Stimulated activated naive B cell treated with anti-CD40 and anti-IgM and Interleukin-4, amounts not matched to agents 10 μg/mL and 1 μg/mL and 100 μg/mL, for 72 hours (primary cell): Measurements from ENCODE around the gene MMD.
"Not testable (repeated sequence)": the region's sequence is repeated elsewhere in the genome, so short reads cannot be mapped to it uniquely, and the experiment has no call there.

Experiments
- ATAC-seq, 2 donors: fragments of 150-1000 bp; cut with Tn5 transposase; replicated peaks; 2 replicates each; pipeline ENCODE4 v1.10.0; 2021; ENCODE audit warnings: moderate library complexity in 1 of 2
- DNase-seq: peaks from one replicate; pipeline ENCODE4 v3.0.0; 2021
- H3K27ac Mint-ChIP-seq: one replicate; pipeline ENCODE4 v1.8.0; 2022; ENCODE audit warnings: mild to moderate bottlenecking, mixed read lengths
- H3K27me3 Mint-ChIP-seq, 2 donors: one replicate each; pipeline ENCODE4 v1.8.0; 2022; ENCODE audit warnings: mixed read lengths in 2 of 2
- H3K36me3 Mint-ChIP-seq, 2 donors: one replicate each; pipeline ENCODE4 v1.8.0; 2022; ENCODE audit warnings: mixed read lengths in 2 of 2, mild to moderate bottlenecking in 1 of 2
- H3K4me1 Mint-ChIP-seq, 2 donors: one replicate each; pipeline ENCODE4 v1.8.0; 2022; ENCODE audit warnings: mixed read lengths in 2 of 2, mild to moderate bottlenecking in 1 of 2
- H3K4me3 Mint-ChIP-seq, 2 donors: one replicate each; pipeline ENCODE4 v1.8.0; 2022; ENCODE audit warnings: mild to moderate bottlenecking in 2 of 2, mixed read lengths in 2 of 2, moderate library complexity in 1 of 2
- H3K9me3 Mint-ChIP-seq, 2 donors: one replicate each; pipeline ENCODE4 v1.8.0; 2022; ENCODE audit warnings: mixed read lengths in 2 of 2, mild to moderate bottlenecking in 1 of 2

MMD gene

DNA sequence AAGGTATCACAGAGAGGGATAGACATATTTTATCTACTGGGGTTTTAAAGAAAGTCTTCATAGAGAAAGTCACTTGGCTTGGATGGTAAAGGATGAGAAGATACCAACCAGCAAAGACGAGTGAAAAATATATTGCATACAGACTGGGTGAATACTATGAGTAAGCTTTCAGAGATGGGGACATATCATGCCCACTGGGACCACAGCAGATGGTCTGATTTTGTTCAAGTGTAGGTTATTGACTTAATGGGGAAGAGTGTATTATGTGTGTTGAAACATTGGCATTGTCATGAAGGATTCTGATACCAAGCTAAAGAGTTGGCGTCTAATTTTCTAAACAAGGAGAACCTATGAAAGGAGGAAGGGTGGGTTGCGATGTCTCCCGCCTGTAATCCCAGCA is 13.8 kb upstream of the MMD start:
- DNase-seq: no peak
- no peak for ATAC-seq
- no peaks in the 10 kb centered on the region for H3K36me3 Mint-ChIP-seq
- peak overlapping the region; percentile 47 for H3K27ac Mint-ChIP-seq
- H3K27me3 Mint-ChIP-seq: peaks cover 0 to 6% of the 10 kb centered on the region in 2 donors
- H3K4me1 Mint-ChIP-seq: peaks cover 46 to 68% of the 10 kb centered on the region in 2 donors
- H3K4me3 Mint-ChIP-seq: peak overlapping the region in 1 of 2 donors; percentile 8
- H3K9me3 Mint-ChIP-seq: no peaks in the 10 kb centered on the region

DNA sequence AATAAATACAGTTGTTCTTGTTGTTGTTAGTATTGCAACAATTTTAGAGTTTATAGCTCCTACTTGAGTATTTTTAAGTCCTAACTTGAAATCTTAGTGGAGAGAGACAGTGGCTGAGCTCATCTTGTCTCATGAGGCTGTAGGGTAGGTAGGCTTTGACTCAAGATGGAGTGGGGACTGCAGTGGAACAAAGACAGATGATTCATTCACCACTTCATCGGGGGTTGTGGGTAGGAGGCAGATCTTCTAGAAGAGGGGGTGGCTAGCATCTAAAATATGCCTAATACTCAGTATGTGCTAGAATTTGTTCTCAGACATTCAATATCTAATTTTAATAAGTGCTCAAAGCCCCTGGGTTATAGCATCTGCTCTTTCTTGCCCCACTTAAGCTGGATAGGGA is 13.1 kb upstream of the MMD start:
- no peaks in the 10 kb centered on the region for H3K9me3 Mint-ChIP-seq
- peak; percentile 47 to 62 for ATAC-seq
- H3K27ac Mint-ChIP-seq: no peak overlapping the region
- no peaks in the 10 kb centered on the region for H3K36me3 Mint-ChIP-seq
- DNase-seq: no peak
- no peak overlapping the region for H3K4me3 Mint-ChIP-seq
- H3K27me3 Mint-ChIP-seq: peaks cover 0 to 6% of the 10 kb centered on the region in 2 donors
- peaks cover 46 to 68% of the 10 kb centered on the region in 2 donors for H3K4me1 Mint-ChIP-seq

- H3K27ac Mint-ChIP-seq: peak overlapping the region; percentile 27
- no peak for ATAC-seq
- no peak overlapping the region for H3K4me3 Mint-ChIP-seq
- H3K9me3 Mint-ChIP-seq: no peaks in the 10 kb centered on the region
- H3K4me1 Mint-ChIP-seq: peaks cover 45 to 68% of the 10 kb centered on the region in 2 donors
- DNase-seq: no peak
- peaks cover 0 to 6% of the 10 kb centered on the region in 2 donors for H3K27me3 Mint-ChIP-seq
- H3K36me3 Mint-ChIP-seq: no peaks in the 10 kb centered on the region
Observed at GRCh38 chr17:55433629-55434422, 12.2 kb upstream of the MMD start.

GRCh38 chr17:55433029-55433628 is 11.5 kb upstream of the MMD start:
- H3K4me3 Mint-ChIP-seq: no peak overlapping the region
- H3K27me3 Mint-ChIP-seq: peaks cover 0 to 12% of the 10 kb centered on the region in 2 donors
- ATAC-seq (no peak), DNase-seq (no peak)
- H3K36me3 Mint-ChIP-seq: no peaks in the 10 kb centered on the region
- no peaks in the 10 kb centered on the region for H3K9me3 Mint-ChIP-seq
- H3K27ac Mint-ChIP-seq: no peak overlapping the region
- H3K4me1 Mint-ChIP-seq: peaks cover 44 to 69% of the 10 kb centered on the region in 2 donors

DNA sequence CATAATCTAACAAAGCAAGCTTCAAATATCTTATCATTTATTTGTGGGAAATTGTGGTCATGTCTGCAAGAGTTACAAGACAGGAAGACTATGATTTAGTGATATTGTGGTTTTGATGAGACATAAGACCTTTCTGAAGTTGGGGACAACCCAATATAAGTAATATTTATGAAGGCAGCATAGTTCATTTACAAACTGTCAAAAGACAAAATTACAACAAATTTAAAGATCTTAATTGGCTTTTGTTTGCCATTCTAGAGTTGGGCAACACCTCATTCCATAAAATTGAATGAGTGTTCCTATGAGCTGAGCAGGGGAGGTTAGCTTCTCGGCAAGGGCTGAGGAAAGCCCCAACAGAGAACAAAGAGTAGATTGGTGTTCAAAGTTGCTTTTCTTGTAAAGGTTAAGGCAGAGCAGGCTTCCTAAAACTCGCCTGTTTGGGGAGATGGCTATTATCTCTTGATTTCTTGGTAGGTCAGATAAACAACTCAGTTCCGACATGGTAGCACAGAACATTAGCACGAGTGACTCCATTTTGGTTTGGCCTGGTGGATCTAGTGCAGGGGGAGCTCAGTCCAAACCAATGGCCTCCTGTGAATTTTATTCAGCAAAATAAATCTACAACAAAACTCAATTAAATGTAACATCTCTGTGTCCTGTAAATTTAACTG is 10.9 kb upstream of the MMD start:
- DNase-seq: no peak
- Mint-ChIP-seq H3K4me3 (no peak overlapping the region), H3K36me3 (no peaks in the 10 kb centered on the region), H3K4me1 (peaks cover 39 to 69% of the 10 kb centered on the region in 2 donors), H3K9me3 (no peaks in the 10 kb centered on the region), H3K27me3 (peaks cover 0 to 12% of the 10 kb centered on the region in 2 donors), H3K27ac (peak overlapping the region; percentile 31)
- no peak for ATAC-seq

GRCh38 chr17:55431914-55432313 is 10.3 kb upstream of the MMD start:
- H3K36me3 Mint-ChIP-seq: not testable (repeated sequence)

DNA sequence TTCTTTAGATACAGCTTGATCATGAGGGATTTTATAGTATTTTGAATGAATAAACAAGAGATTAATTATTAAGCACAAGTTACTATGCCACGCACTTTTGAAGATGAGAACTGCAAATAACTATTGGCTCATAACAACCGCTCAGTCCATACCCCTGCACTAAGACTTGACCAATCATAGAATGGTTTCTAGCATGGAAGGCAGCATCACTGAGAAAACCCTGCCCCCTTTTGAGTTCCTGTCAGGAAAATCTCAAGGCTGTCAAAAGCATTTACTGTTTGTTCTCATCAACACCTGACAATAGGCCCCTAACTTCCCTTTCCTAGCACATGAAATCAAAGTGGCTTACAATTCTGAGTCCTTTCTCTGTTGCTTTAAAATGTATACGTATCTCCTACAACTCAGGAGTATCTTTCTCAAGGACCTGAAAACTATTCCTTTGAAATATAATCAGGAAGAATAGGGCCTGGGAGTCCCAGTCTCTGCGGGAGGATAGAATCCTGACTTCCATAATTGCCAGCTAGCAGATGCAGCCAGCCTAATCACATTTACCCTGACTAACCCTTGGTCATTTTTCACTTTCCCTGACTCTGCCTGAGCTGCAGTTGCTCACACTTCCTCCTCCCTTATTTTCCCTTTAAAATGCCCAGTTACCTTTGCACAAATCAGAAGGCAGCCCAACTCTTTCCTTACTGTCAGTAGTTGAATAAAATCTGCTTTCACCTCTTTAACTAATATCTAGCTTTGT is 9.1 kb upstream of the MMD start:
- no peak for ATAC-seq
- DNase-seq: no peak
- H3K36me3 Mint-ChIP-seq: no peaks in the 10 kb centered on the region

More at GRCh38 chr17:55431914-55432313, 10.3 kb upstream of the MMD start:
- not testable (repeated sequence) for H3K27ac Mint-ChIP-seq, H3K4me3 Mint-ChIP-seq, ATAC-seq, H3K9me3 Mint-ChIP-seq, DNase-seq
- H3K4me1 Mint-ChIP-seq: peaks cover 42 to 69% of the 10 kb centered on the region in 2 donors
- peaks cover 0 to 12% of the 10 kb centered on the region in 2 donors for H3K27me3 Mint-ChIP-seq

GRCh38 chr17:55427587-55427882 is 5.9 kb upstream of the MMD start:
- Mint-ChIP-seq H3K4me3 (no peak overlapping the region), H3K27me3 (peaks cover 0 to 7% of the 10 kb centered on the region in 2 donors), H3K27ac (no peak overlapping the region), H3K9me3 (no peaks in the 10 kb centered on the region), H3K36me3 (no peaks in the 10 kb centered on the region), H3K4me1 (peaks cover 36 to 67% of the 10 kb centered on the region in 2 donors)
- ATAC-seq: no peak
- DNase-seq: no peak

More for the DNA sequence above, 9.1 kb upstream of the MMD start:
- H3K4me1 Mint-ChIP-seq: peaks cover 36 to 64% of the 10 kb centered on the region in 2 donors
- H3K9me3 Mint-ChIP-seq: no peaks in the 10 kb centered on the region
- no peak overlapping the region for H3K4me3 Mint-ChIP-seq
- H3K27ac Mint-ChIP-seq: no peak overlapping the region
- H3K27me3 Mint-ChIP-seq: peaks cover 0 to 12% of the 10 kb centered on the region in 2 donors

DNA sequence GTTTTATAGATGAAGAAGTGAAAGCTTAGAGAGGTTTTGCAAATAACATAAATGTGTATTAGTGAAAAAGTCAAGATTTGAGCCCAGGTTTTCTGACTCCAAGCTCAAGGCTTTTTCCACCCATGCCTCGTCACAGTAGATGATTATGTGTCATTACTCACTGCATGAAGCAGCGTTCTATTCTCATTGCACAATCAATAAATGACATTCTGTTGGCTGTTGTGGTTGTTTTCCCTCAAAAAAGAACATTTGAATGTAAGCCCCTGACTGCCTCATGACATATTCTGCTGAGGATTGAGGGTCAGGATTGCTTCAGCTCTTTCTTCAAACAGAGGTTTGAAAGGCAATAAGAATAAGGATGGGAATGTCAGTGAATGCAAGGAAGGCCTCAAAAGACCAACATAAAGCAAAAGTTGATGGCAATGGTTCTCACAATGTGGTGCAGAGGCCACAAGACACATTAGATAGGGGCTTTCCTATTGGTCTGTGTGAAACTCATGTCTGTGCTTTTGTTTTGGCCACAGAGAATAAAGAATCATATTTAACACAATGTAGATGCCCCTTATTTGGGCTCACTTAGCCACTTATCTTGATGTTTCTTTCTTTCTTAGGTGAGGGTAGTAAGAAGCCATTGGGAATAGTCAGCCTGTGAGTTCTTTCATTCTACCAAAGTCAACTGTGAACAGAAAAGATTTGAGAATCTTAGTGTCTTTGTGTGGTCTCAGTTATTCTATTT is 5.4 kb upstream of the MMD start:
- Mint-ChIP-seq H3K4me1 (peaks cover 38 to 69% of the 10 kb centered on the region in 2 donors), H3K36me3 (no peaks in the 10 kb centered on the region), H3K9me3 (no peaks in the 10 kb centered on the region), H3K27me3 (peaks cover 0 to 5% of the 10 kb centered on the region in 2 donors), H3K27ac (no peak overlapping the region), H3K4me3 (no peak overlapping the region)
- ATAC-seq: peak; percentile 53 to 55
- no peak for DNase-seq

- Mint-ChIP-seq H3K4me1 (peaks cover 36 to 63% of the 10 kb centered on the region in 2 donors), H3K27me3 (peaks cover 0 to 5% of the 10 kb centered on the region in 2 donors), H3K36me3 (peaks cover 0 to 1% of the 10 kb centered on the region in 2 donors), H3K27ac (peak overlapping the region; percentile 31), H3K9me3 (no peaks in the 10 kb centered on the region), H3K4me3 (peak overlapping the region; percentile 33 to 39)
- ATAC-seq: no peak
- DNase-seq: no peak
Observed at GRCh38 chr17:55424893-55425540, 3.4 kb upstream of the MMD start.

DNA sequence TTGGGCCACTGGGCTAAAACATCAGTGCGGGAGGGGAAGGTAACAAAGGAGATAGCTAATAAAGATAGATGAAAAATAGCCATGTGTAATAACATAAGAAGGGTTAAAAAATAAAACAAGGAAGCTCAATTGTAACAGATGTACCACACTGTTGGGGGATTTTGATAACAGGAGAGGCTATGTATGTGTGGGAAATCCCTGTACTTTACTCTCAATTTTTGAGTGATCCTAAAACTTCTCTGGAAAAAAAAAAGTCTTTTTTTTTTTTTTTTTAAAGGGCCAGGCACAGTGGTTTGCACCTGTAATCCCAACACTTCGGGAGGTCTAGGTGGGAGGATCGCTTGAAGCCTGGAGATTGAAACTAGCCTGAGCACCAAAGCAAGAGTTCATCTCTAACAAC is 1.9 kb upstream of the MMD start:
- ATAC-seq (no peak), DNase-seq (no peak)
- Mint-ChIP-seq H3K4me1 (peaks cover 50 to 77% of the 10 kb centered on the region in 2 donors), H3K9me3 (no peaks in the 10 kb centered on the region), H3K4me3 (peak overlapping the region; percentile 41 to 49), H3K36me3 (peaks cover 9 to 14% of the 10 kb centered on the region in 2 donors), H3K27me3 (peaks cover 0 to 3% of the 10 kb centered on the region in 2 donors), H3K27ac (peak overlapping the region; percentile 80)

DNA sequence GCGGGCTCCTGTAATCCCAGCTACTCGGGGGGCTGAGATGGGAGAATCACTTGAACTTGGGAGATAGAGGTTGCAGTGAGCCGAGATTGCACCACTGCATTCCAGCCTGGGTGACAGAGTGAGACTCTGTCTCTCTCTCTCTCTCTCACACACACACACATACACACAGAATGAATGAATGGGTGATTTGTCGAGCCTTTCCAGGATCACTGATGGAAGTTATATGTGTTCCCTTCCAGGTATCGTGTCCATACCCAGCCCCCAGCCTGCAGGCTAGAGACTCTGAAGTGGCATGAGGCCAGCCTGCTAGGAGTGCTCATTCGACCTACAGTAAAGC is 1.2 kb upstream of the MMD start:
- not testable (repeated sequence) for H3K9me3 Mint-ChIP-seq, ATAC-seq, H3K27me3 Mint-ChIP-seq, DNase-seq, H3K27ac Mint-ChIP-seq
- Mint-ChIP-seq H3K36me3 (peaks cover 12 to 19% of the 10 kb centered on the region in 2 donors), H3K4me3 (peak overlapping the region in 1 of 2 donors; percentile 12), H3K4me1 (peaks cover 52 to 75% of the 10 kb centered on the region in 2 donors)

GRCh38 chr17:55420776-55421178 is 858 bp downstream of the MMD start:
- Mint-ChIP-seq H3K36me3 (peaks cover 24 to 33% of the 10 kb centered on the region in 2 donors), H3K4me3 (peak overlapping the region; percentile 95), H3K27ac (peak overlapping the region; percentile 99), H3K4me1 (peaks cover 58 to 75% of the 10 kb centered on the region in 2 donors), H3K9me3 (no peaks in the 10 kb centered on the region), H3K27me3 (no peaks in the 10 kb centered on the region)
- peak; percentile 25 for DNase-seq
- peak; percentile 30 to 36 for ATAC-seq
